Measurements from ENCODE around the gene CDK19.

Gene CDK19

DNA sequence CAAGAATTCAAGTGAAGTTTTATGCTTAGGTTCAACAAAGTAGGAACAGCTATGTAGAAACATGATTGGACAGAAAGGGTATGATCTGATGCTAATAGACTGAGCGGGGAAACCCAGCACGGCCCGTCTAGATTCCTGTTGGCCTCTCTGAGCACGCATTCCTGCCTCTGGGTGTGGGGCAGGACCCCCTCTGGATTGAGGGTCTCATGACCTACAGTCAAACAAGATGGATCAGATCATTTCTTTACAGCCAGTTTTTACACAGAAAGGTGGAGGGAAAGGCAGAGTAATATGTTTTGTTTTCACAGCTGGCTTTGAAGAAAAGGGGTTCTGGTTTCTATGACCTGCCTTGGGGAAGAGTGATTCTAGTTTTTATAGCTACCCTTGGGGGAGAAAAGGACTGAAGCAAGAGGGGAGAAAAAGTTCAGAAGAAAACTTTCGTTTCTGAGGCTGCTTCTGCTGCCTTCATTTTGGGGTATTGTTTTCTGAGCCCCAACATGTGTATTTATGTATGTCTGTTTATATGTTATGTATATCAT is 239.3 kb downstream of the CDK19 start:
- no peak for DNase-seq (ENCODE audit: low spot score)

DNA sequence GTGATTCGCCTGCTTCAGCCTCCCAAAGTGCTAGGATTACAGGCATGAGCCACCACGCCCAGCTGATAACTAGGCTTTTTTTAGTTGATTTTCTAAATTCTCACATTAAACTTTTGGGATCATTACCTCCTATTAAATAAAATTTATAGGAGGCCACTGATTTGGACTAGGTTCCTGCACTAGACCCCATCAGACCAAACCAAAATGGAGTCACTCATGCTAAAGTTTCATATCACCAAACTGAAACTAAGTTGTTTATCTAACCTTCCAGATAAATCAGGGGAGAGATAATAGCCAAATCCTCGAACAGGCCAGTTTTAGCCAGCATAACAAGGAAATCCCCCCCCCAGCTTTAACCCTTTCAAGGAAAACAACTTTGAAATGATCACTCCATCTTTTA is 240.5 kb downstream of the CDK19 start:
- DNase-seq (ENCODE audit: low spot score): no peak

DNA sequence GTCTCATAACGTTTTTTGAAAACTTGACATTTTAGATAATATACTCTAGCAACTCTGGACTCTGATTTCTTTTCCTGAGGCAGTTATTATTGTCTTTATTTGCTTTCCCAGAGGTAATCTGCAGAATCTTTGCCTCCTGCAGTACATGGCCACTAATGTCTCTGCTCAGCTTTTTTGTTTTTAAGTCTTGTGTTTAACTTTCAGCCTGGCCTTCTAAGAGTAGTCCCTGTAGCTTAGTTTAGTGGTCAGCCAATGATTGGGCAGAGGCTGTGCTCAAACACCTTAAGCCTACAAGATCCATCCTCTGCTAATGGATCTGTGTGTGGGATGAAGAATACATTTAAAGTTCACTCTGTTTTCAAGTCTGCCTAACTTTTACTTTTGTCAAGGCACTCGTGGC is 241.7 kb downstream of the CDK19 start:
- no peak for DNase-seq (ENCODE audit: low spot score)

DNA sequence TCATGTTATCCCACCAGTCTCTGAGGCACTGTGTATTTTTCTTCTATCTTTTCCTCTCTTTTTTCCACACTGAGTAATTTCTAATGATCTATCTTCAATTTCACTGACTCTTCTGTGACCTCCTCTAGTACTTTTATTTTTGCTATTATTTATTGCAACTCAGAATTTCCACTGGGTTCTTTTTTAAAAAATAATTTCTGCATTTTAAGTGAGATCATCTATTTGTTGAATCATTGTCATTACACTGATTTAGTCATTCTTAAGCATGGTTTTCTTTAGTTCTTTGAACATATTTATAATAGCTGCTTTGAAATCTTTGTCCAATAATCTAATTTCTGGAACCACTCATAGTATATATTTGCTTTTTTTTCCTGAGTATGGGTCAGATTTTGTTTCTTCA is 242.1 kb downstream of the CDK19 start:
- no peak for DNase-seq (ENCODE audit: low spot score)

DNA sequence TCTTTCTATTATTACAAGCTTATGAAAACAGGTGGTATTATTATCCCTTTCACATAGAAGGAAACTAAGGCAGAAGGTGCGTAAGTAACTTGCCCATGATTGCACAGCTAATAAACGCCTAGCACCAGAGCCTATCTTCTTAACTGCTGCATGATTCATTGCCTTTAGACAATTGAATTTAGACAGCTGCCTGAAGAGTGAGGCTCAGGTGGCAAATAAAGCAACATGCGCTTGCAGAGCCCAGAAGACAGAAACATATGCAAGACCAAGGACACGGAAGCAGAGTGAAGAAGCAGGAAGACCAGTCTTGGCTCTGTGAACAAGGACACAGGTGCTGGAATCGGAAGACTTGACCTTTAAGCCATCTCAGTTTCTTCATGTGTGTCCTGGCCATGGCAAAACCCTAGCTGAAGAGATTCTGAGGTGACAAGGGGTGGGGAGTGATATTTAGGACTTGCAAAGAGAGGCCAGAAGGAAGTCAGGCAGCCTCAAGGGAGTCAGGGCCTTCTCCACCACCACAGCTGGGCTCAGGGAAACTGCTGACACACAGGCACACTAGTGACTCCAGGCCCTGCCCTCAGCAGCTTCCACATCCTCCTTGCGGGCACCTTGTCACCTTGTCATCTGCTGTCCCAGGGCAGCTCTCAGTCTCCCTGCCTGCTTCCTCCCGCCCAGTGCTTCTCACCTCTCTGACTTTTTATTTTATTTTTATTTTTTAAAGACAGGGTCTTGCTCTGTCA is 247.1 kb downstream of the CDK19 start:
- DNase-seq (ENCODE audit: low spot score): no peak

DNA sequence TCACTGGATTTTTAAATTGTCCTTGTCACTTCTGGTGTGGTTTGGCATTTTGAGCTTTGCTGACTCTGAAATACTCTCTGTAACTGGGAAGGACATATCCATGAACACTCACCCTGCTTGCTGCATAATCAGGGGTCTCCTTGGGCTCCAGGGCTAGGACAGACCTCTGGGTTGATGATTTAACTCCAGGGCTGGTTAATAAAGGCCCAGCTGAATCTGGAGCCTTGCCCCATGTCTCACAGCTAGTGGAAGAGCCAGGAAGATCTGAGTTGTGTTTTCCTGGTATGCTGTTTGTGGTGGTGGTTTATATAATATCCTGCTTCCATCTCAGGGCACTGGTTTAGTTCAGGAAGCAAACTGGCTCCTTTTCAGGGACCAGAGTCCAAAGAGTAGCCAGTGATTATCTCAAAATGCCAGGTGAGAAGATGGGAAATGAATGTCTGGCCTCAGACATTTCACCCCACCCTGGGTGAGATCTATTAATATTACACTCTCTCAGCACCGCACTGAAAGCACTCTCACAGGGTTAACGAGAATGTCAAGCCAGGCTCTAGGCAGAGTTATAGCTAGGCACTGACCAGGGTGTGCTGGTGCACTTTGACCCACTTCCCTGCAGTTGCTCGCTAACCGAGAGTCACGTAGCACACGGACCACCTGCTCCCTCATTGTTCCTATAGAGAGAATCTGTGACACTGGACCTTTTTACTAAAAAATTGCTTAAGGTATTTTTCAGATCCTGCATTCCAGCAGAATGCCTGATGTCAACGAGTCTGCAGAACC is 248.7 kb downstream of the CDK19 start:
- DNase-seq (ENCODE audit: low spot score): no peak

DNA sequence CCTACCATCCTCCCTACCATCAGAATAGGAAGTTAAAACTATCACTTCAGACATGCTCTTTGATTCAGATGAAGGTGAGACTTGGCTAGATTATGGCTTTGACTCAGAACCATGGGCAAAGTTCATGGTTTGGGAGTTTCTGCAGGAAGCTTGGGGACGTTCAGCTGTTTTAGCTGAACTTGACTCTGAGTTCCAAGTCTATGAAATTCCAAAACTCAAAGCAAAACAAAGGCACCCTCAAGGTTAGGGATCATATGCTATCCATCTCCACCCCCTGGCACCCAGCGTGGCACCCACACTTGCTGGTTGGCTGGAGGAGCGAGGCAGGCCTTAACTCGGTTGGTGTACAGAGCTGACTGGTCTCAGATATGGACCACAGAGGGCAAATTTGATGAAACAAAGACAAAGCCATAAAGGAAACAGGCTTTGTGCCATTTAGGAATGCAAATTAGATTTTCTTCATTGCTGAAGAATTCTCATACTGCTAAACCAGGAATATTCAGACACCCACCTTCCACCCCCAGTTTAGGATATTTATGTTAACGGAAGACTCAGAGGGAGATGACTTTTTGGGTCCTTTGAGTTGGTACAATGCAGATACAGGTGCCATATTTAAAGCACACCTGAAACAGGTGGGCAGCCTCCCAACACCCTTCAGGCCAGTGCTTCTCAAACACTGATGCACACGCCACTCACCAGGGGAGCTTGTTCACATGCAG is 250.4 kb downstream of the CDK19 start:
- no peak for DNase-seq (ENCODE audit: low spot score)

DNA sequence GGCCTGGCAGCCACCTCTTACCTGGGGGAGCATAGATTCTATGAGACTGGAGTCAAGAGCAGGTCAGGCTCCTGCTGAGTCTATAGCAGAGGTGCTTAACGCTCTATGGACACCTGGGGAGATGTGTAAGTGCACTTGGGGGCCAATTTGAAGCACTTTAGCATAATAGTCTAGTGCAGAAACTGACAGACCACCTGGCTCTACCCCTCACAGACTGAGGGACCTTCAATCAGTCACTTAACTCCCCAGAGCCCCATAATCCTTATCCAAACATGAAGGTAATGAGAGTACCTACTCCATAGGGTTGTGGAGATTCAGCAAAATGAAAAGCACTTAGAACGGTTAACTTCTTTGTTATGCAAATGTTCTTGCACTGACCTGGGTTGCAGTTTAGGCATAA is 251.6 kb downstream of the CDK19 start:
- DNase-seq (ENCODE audit: low spot score): no peak

DNA sequence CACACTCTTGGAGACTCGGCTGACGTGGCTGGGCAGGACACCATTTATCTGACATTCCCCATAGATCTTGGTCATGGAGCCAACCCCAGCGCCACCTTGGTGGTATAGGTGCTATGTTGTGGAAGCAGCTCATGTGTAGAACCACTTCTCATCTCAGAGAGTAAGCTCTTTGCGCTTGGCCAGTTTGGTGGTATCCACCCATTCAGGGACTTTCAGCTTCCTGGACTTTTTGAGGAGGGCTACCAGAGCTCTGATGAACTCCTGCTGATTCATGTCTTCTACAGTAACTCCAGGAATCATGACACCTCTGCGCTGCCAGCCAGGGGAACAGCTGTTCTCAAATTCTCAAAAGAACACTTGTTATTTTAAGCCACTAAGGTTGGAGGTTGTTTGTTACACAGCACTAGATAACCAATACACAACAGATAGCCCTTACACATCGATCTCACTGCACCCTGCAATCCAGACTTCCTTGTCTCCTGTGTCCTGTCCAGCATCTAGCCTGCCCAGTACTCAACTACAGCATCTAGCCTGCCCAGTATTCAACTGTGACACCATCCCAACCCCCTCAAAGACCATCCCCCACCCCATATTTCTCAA is 252.9 kb downstream of the CDK19 start:
- DNase-seq (ENCODE audit: low spot score): no peak

DNA sequence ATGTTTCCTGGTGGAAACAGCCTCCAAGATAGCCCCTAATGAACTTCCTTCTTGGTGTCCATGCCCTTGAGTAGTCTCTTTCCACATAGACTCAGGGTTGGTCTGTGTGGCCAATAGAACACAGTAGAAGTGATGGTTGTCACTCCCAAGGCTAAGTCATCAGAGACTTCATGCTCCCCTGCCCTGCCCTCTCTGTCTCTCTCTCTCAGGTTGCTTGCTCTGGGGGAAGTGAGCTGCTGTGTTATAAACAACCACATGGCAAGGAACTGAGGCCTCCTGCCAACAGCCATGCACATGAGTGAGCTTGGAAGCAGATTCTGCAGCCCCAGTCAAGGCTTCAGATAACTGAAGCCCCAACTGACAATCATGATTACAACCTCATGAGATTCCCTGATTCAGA is 253.6 kb downstream of the CDK19 start:
- DNase-seq (ENCODE audit: low spot score): no peak

DNA sequence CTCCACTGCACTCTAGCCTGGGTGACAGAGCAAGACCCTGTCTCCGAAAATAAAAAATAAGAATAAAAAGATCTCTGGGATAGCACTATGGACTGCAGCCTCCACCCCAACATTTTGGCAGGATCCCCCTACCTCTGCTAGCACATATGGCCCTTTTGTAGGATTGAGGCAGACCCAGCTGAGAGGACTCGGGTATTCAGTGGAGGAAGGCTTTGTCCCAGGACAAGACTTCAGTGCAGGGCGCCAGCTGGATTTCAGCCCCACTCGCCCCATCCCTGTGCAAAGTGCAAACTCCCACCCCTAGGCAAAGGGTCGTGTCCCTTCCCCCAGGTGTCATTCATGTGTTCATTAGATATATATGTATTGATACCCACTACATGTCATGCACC is 254.3 kb downstream of the CDK19 start:
- no peak for DNase-seq (ENCODE audit: low spot score)

DNA sequence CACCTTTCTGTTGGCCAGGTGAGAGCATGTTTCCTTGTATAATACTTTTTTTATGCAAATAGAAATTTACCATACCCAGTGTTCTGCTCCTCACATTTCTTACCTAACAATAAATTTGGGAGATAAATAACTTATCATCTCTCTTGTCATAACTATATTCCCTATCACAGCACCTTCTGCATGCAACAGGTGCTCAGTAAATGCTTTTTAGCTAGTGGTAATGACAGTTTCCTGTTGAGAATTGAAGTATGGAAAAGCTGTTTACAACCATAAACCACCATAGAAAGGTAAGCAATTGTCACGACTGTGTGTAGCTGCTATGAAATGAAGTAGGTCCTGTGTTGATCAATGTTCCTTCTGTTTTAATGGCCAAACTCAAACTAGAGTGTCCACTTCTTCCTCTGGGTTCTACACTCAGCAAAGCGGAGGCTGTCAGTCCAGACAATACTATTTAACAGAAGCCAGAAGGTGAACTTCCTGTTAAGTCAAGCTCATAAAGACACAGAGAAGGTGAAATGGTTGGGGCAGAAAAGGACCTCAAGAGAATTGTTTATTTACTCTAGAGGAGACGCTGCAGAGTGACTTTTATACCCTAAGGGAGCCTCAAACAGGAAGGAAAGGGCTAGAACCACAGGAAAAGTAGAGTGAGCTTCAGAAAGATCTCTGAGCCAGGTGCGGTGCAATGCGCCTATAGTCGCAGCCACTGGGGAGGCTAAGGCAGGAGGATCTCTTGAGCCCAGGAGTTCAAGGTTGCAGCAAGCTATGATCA is 254.8 kb downstream of the CDK19 start:
- no peak for DNase-seq (ENCODE audit: low spot score)

All from RKO (cell line).